Smooth muscle cell (in vitro differentiated cells): Measurements from ENCODE around the gene C1QL3. TPM values are rescaled to one million over a fixed set of nuclear protein-coding genes. Genes with fewer than 3 reads are reported as not detected.

ENCODE experiments used
- DNase-seq: peaks from one replicate; lab custom pipeline; 2025; ENCODE audit not compliant: unreplicated experiment; lab: John Stamatoyannopoulos, UW
- H2AFZ ChIP-seq: fragments of 200-600 bp; sonication (generic); 2 replicates; pipeline ENCODE4 v1.6.0; 2016; ENCODE audit warnings: antibody characterized with exemption, low read depth, mild to moderate bottlenecking
- H3F3A ChIP-seq: fragments of 200-600 bp; sonication (generic); 2 replicates; pipeline ENCODE4 v1.6.0; 2017; ENCODE audit warnings: antibody characterized with exemption, low read depth
- H3K27ac ChIP-seq: fragments of 200-600 bp; sonication (generic); 2 replicates; pipeline ENCODE4 v1.5.1; 2016; ENCODE audit warnings: low read depth, mild to moderate bottlenecking
- H3K27me3 ChIP-seq: fragments of 200-600 bp; sonication (generic); 2 replicates; pipeline ENCODE4 v1.6.1; 2016; ENCODE audit warnings: low read depth, mild to moderate bottlenecking
- H3K36me3 ChIP-seq: fragments of 200-600 bp; sonication (generic); 2 replicates; pipeline ENCODE4 v1.5.1; 2016; ENCODE audit warnings: low read depth
- H3K4me1 ChIP-seq: fragments of 200-600 bp; sonication (generic); 2 replicates; pipeline ENCODE4 v1.5.1; 2016; ENCODE audit warnings: low read depth
- H3K4me2 ChIP-seq: fragments of 200-600 bp; sonication (generic); 2 replicates; pipeline ENCODE4 v1.6.0; 2016; ENCODE audit warnings: mild to moderate bottlenecking
- H3K4me3 ChIP-seq: fragments of 200-600 bp; sonication (generic); 2 replicates; pipeline ENCODE4 v1.5.1; 2016; ENCODE audit warnings: mild to moderate bottlenecking
- H3K79me2 ChIP-seq: fragments of 200-600 bp; sonication (generic); 2 replicates; pipeline ENCODE4 v1.6.0; 2016; ENCODE audit warnings: low read depth, mild to moderate bottlenecking
- H3K9ac ChIP-seq: fragments of 200-600 bp; sonication (generic); 2 replicates; pipeline ENCODE4 v1.6.0; 2016; ENCODE audit warnings: low read depth
- H3K9me3 ChIP-seq: fragments of 200-600 bp; sonication (generic); replicated peaks from 2 replicates; pipeline ENCODE4 v1.5.1; 2016; ENCODE audit warnings: low read depth
- H4K20me1 ChIP-seq: fragments of 200-600 bp; sonication (generic); 2 replicates; pipeline ENCODE4 v1.6.0; 2016; ENCODE audit warnings: low read depth
- WGBS: methylation state at CpG from one replicate; pipeline ENCODE4 v1.1.7; 2016; ENCODE audit warnings: low lambda C conversion rate; 5-methylcytosine and 5-hydroxymethylcytosine counted together
- polyA plus RNA-seq: library from polyadenylated mRNA; unstranded; fragments of >200 nt; fragmentation: Nextera tagmentation; extraction: Ambion mirVana; gene quantifications from 2 replicates; pipeline ENCODE4 v1.2.1, GENCODE V29; 2016
- total RNA-seq: library from RNA; depleted of rRNA; stranded (reverse); fragments of >200 nt; gene quantifications from 2 replicates; pipeline ENCODE4 v1.2.3, GENCODE V29; 2014
- TF ChIP-seq, protein P1 (sequence below): fragments of 200-600 bp; sonication (generic); IDR thresholded peaks from 2 replicates; pipeline ENCODE4 v1.5.1; 2017; ENCODE audit warnings: borderline replicate concordance, mild to moderate bottlenecking, antibody characterized with exemption; ENCODE audit not compliant: insufficient read depth, poor library complexity, severe bottlenecking

C1QL3 gene
- total and polyA plus RNA-seq, 2 experiments from 2014 or later: 0.34 to 4.0 TPM

DNA sequence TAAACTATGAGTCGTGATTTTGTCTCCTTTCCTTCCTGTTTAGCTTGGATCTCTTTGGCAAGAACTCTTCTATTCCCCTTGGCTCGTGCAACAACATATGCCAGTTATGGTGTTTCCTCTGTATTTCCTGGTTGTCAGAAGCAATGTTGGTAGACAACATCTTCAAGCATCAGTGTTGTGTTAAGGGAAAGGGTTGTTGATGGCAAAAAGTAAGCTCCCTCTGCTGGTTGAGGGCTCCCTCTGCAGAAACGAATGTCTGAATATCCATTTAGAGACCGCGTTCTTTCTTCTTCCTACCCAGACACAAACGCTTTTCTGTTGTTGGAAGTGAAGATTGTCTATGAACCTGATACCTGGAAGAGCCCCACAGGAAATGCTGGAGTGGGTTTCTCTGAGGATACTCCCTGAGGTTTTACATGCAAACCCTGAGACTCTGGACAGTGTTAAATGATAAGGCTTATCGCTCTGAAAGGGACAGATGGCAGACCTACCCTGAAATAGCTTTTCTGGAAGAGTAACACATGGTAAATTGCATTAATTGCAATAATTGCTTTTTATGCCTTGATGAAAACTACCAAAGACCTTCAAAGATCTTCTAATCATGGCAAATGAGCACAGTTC is 23.5 kb upstream of the C1QL3 start:
- Histone ChIP-seq H3K4me2 (no peak overlapping the region), H3K36me3 (no peaks in the 10 kb centered on the region), H3F3A (no peaks in the 10 kb centered on the region), H3K27ac (no peak overlapping the region), H3K9me3 (no peaks in the 10 kb centered on the region), H4K20me1 (no peaks in the 10 kb centered on the region), H3K4me3 (no peak overlapping the region), H2AFZ (no peak overlapping the region), H3K4me1 (no peaks in the 10 kb centered on the region), H3K9ac (no peak overlapping the region), H3K27me3 (peaks cover 4% of the 10 kb centered on the region), H3K79me2 (no peaks in the 10 kb centered on the region)
- no peak for DNase-seq
- TF ChIP-seq, protein P1, sequence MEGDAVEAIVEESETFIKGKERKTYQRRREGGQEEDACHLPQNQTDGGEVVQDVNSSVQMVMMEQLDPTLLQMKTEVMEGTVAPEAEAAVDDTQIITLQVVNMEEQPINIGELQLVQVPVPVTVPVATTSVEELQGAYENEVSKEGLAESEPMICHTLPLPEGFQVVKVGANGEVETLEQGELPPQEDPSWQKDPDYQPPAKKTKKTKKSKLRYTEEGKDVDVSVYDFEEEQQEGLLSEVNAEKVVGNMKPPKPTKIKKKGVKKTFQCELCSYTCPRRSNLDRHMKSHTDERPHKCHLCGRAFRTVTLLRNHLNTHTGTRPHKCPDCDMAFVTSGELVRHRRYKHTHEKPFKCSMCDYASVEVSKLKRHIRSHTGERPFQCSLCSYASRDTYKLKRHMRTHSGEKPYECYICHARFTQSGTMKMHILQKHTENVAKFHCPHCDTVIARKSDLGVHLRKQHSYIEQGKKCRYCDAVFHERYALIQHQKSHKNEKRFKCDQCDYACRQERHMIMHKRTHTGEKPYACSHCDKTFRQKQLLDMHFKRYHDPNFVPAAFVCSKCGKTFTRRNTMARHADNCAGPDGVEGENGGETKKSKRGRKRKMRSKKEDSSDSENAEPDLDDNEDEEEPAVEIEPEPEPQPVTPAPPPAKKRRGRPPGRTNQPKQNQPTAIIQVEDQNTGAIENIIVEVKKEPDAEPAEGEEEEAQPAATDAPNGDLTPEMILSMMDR: peak; percentile 69
- WGBS: 39% methylated on average over 7 of the region's 7 CpGs

DNA sequence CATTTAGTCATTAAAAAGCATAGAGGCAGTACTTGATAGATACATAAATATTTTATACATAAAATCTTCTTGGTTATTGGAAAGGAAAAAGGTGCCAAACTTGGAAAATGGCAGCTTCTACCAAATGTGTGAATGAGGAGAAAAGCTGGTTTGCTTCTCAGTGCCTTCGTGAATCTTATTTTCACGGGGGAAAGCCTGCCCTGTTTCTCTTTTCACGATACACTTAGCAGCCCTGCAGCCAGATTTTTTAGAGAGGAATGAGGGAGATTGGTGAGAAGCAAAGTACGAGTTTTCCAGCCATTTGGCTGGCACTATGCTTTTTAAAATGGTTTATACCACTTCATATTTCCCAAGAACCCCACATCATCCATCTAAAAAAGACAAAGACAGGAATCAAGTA is 22.9 kb upstream of the C1QL3 start:
- DNase-seq: no peak
- WGBS: 92% methylated on average over 4 of the region's 4 CpGs
- H3F3A ChIP-seq: no peaks in the 10 kb centered on the region

DNA sequence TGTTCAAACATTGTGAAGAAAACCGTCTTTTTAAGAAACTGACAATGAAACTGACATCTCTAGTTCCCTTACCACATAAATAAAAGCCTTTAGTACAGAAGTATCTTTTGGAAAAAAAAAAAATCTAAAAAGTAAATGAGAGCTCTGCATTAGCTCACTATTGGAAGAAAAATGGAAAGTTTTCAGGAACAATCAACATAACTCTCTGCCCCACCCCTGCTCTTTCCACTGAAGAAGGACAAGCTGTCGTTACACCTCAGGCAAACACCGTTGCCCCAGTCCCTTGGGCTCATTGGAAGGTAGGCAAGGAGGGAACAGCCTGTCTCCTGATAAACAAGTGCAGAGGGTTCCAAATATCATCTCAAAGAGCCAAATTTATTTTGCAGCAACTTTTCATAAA is 22.4 kb upstream of the C1QL3 start:
- no peak for DNase-seq
- H3K27ac ChIP-seq: no peak overlapping the region
- 90% methylated on average over 3 of the region's 3 CpGs for WGBS
- no peaks in the 10 kb centered on the region for H3K9me3 ChIP-seq
- no peak overlapping the region for H3K4me2 ChIP-seq
- H3K4me3 ChIP-seq: no peak overlapping the region
- no peaks in the 10 kb centered on the region for H4K20me1 ChIP-seq
- no peaks in the 10 kb centered on the region for H3K79me2 ChIP-seq
- TF ChIP-seq, protein P1: no peak
- H3K9ac ChIP-seq: no peak overlapping the region
- no peaks in the 10 kb centered on the region for H3K36me3 ChIP-seq
- no peak overlapping the region for H2AFZ ChIP-seq
- H3F3A ChIP-seq: no peaks in the 10 kb centered on the region
- H3K27me3 ChIP-seq: peaks cover 12% of the 10 kb centered on the region
- H3K4me1 ChIP-seq: no peaks in the 10 kb centered on the region

More for the DNA sequence above, 22.9 kb upstream of the C1QL3 start:
- Histone ChIP-seq H3K4me3 (no peak overlapping the region), H3K4me2 (no peak overlapping the region), H3K36me3 (no peaks in the 10 kb centered on the region), H3K79me2 (no peaks in the 10 kb centered on the region), H3K27ac (no peak overlapping the region), H3K9ac (no peak overlapping the region), H3K9me3 (no peaks in the 10 kb centered on the region), H4K20me1 (no peaks in the 10 kb centered on the region), H2AFZ (no peak overlapping the region), H3K4me1 (no peaks in the 10 kb centered on the region), H3K27me3 (peaks cover 7% of the 10 kb centered on the region)
- TF ChIP-seq, protein P1: no peak

DNA sequence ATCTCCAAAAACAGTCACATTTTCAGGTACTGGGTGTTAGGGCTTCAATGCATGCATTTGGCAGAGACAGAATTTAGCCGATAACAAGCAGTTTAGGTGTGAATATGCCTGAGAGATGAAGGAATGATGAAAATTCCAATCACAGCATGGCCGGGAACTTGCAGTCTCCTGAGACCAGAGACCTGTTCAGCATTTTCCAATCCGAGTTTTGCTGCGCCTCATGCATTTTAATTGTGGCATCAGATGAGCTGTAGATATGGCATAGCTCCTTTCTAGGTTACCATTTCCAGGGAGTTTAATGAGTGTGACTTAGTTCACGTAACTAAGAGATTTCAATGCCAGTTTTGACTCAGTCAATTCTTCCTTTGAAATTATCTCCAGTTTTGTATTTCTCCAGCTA is 14.5 kb upstream of the C1QL3 start:
- Histone ChIP-seq H3K36me3 (no peaks in the 10 kb centered on the region), H4K20me1 (no peaks in the 10 kb centered on the region), H3F3A (no peaks in the 10 kb centered on the region), H3K9ac (no peak overlapping the region), H3K27ac (no peak overlapping the region), H3K27me3 (peaks cover 15% of the 10 kb centered on the region), H3K4me1 (no peaks in the 10 kb centered on the region), H2AFZ (no peak overlapping the region), H3K4me3 (no peak overlapping the region), H3K79me2 (no peaks in the 10 kb centered on the region), H3K4me2 (no peak overlapping the region), H3K9me3 (no peaks in the 10 kb centered on the region)
- 95% methylated on average over 5 of the region's 5 CpGs for WGBS
- DNase-seq: no peak
- TF ChIP-seq, protein P1: no peak
